Neural cell (in vitro differentiated cells): Measurements from ENCODE around the gene AZIN2.

Experiments used
- EP300 ChIP-seq: fragments of 450-650 bp; conservative IDR thresholded peaks from 2 replicates; pipeline ENCODE4 v1.6.1; 2014; ENCODE audit warnings: antibody characterized with exemption, mild to moderate bottlenecking, moderate library complexity; ENCODE audit not compliant: poor library complexity, severe bottlenecking
- EZH2 ChIP-seq: fragments of 200-600, 300-800 bp; shearing (Covaris generic), sonication (generic); IDR thresholded peaks from 2 replicates; pipeline ENCODE4 v1.6.1; 2014; ENCODE audit warnings: antibody characterized with exemption, low read length, borderline replicate concordance, mild to moderate bottlenecking; ENCODE audit not compliant: insufficient read depth, poor library complexity, severe bottlenecking
- MXI1 ChIP-seq: fragments of 450-650 bp; conservative IDR thresholded peaks from 2 replicates; pipeline ENCODE4 v1.6.1; 2014; ENCODE audit warnings: antibody characterized with exemption, mild to moderate bottlenecking; ENCODE audit not compliant: poor library complexity, severe bottlenecking
- RAD21 ChIP-seq: fragments of 450-650 bp; conservative IDR thresholded peaks from 2 replicates; pipeline ENCODE4 v1.6.1; 2014; ENCODE audit warnings: antibody characterized with exemption, mild to moderate bottlenecking, moderate library complexity
- REST ChIP-seq: IDR thresholded peaks from 2 replicates; pipeline ENCODE4 v1.6.1; 2012; ENCODE audit warnings: borderline replicate concordance
- TF ChIP-seq, protein P1 (sequence below): fragments of 450-650 bp; IDR thresholded peaks from 2 replicates; pipeline ENCODE4 v1.5.1; 2014; ENCODE audit warnings: antibody characterized with exemption, mild to moderate bottlenecking, moderate library complexity; ENCODE audit not compliant: poor library complexity, severe bottlenecking

DNA sequence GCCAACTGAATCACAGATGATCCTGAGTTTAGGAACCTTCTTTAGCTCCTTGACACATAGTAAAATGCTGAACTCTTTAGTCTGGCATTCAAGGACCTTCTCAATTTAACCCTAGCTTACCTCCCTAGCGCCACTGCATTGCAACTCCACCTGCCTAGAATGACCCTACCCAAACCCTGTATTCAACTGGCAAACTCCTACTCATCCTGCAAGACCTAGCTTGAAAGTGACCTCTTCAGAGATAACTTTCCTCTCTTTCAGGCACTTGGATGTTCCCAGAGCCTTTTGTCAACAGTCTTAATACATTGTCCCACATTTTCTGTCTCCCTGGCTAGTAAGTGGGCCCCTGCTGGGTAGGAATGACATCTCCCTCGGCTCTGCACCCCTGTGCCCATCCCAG, 81.2 kb downstream of the AZIN2 start:
- TF ChIP-seq EZH2 (no peak), MXI1 (no peak), REST (no peak), RAD21 (no peak), EP300 (no peak)
- TF ChIP-seq, protein P1, sequence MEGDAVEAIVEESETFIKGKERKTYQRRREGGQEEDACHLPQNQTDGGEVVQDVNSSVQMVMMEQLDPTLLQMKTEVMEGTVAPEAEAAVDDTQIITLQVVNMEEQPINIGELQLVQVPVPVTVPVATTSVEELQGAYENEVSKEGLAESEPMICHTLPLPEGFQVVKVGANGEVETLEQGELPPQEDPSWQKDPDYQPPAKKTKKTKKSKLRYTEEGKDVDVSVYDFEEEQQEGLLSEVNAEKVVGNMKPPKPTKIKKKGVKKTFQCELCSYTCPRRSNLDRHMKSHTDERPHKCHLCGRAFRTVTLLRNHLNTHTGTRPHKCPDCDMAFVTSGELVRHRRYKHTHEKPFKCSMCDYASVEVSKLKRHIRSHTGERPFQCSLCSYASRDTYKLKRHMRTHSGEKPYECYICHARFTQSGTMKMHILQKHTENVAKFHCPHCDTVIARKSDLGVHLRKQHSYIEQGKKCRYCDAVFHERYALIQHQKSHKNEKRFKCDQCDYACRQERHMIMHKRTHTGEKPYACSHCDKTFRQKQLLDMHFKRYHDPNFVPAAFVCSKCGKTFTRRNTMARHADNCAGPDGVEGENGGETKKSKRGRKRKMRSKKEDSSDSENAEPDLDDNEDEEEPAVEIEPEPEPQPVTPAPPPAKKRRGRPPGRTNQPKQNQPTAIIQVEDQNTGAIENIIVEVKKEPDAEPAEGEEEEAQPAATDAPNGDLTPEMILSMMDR, result no peak
